Measurements from ENCODE around the gene CNBD2.
"Not testable (repeated sequence)": the region's sequence is repeated elsewhere in the genome, so short reads cannot be mapped to it uniquely, and the experiment has no call there.

CNBD2 gene

DNA sequence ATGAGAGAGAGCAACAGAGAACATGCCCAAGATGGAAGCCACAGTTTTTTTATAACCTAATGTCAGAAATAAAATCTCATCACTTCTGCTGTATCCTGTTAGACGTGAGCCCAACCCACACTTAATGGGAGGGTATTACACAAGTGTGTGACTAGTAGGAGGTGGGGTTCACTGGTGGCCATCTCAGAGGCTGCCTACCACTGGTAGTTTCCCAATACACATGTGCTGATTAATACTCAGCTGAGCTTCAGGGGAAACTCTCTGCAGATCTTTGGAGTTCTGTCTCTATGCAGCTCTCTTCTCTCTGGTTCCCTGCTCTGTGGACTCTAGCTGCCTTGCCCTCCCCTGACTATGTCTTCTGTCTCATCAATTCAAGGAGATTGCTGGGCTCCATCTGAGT is 35.7 kb downstream of the CNBD2 start:
- DNase-seq (ENCODE audit: insufficient read length) (no peak), FAIRE-seq (no peak)
- TF ChIP-seq POLR2A (IDR thresholded peaks at IDR 0.05; ENCODE audit: low read depth, low read length) = no peak
- TF ChIP-seq TAF1 (IDR thresholded peaks at IDR 0.05; ENCODE audit: borderline replicate concordance, low read depth, low read length) = no peak
- no peak for TF ChIP-seq POLR2AphosphoS5 (IDR thresholded peaks at IDR 0.05; ENCODE audit: low read depth, low read length)

DNA sequence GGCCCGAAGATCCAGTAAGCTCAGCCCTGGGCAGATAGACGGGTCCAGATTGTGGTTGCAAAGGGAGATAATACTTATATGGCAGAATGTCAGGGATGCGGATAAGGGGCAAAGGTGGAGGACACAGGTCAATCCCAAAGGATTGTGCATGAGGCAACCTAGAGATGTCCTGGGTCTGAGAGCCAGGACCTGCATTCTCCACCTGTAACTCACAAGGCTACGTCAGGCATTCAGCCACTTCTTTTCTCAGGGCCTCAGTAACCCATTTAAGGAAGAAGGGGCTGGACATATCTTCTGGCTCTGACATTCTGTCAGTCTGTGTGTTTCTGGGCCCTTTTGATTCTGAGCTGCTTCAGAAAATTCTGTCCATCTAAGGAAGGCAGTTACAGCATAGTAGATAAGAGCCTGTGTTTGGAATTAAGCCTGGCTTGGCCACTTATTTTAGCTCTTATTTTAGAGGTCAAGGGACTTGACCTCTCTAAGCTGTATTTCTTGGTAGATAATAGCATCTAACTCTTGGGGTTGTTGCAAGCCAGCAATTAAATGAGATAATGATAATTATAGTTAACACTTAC is 40.2 kb downstream of the CNBD2 start:
- no peak for FAIRE-seq
- no peak for TF ChIP-seq TAF1 (IDR thresholded peaks at IDR 0.05; ENCODE audit: borderline replicate concordance, low read depth, low read length)
- TF ChIP-seq POLR2AphosphoS5 (IDR thresholded peaks at IDR 0.05; ENCODE audit: low read depth, low read length) = no peak
- no peak for TF ChIP-seq POLR2A (IDR thresholded peaks at IDR 0.05; ENCODE audit: low read depth, low read length)
- DNase-seq (ENCODE audit: insufficient read length) = no peak

DNA sequence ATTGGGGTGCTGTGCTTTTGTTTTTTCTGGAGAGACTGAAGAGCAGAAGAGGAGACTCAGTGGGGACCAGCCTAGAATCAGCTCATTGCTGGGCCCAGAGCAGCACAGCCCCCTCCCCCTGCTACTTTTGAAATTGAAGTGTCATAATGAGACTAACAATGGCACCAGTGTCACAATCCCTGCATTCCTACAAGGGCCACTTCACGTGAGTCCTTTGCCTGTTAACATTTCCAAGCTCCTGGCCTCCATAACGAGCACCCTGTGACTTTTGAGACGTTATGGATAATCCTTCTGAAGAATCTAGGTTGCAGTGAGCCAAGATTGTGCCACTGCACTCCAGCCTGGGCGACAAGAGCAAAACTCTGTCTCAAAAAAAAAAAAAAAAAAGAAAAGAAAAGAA is 41.7 kb downstream of the CNBD2 start:
- FAIRE-seq = no peak
- TF ChIP-seq POLR2A (IDR thresholded peaks at IDR 0.05; ENCODE audit: low read depth, low read length) = no peak
- no peak for TF ChIP-seq TAF1 (IDR thresholded peaks at IDR 0.05; ENCODE audit: borderline replicate concordance, low read depth, low read length)
- TF ChIP-seq POLR2AphosphoS5 (IDR thresholded peaks at IDR 0.05; ENCODE audit: low read depth, low read length) = no peak
- DNase-seq (ENCODE audit: insufficient read length) = no peak

DNA sequence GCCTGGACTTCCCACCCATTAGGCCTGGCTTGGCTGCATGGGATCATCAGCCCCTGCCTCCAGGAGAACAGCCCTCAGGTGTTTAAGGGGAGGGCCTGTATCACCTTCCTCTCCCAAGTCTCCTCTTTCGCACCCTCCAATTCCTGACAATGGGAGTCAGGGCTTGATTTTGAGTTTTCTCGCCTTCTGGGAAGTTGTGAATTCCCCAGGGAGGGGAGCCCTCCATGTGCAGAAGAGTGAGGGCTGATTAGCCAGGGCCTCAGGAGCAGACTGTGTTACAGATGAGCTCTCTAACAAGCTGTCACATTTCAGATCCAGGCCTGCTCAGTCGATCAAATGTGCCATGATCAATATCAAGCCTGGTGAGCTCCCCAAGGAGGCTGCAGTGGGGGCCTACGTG is 42.4 kb downstream of the CNBD2 start:
- TF ChIP-seq POLR2AphosphoS5 (IDR thresholded peaks at IDR 0.05; ENCODE audit: low read depth, low read length) = no peak
- DNase-seq (ENCODE audit: insufficient read length) (no peak), FAIRE-seq (no peak)

DNA sequence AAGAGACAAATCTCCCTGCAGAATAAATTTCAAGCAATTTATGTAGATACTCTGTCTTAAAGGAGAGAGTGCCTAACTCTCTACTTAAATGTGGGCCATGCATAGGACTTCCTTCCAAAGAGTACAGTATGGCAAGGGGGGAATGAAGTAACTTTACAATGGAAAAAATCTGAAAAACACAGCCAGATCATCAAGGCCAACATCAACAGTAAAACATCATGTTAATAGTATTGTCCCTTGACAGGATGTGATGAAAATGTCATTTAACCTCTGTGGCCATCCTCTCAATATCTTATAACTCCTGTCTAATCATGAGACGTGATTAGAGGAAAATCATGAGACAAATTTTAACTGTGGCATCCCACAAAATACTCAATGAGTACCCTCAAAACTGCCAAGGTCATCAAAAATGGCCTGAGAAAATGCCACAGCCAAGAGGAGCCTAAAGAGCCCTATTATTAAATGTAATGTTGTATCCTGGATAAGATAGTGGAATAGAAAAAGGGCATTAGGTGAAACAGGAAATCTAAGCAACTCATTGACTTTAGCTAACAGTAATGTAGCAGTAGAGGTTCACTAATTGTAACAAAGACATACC is 47.5 kb downstream of the CNBD2 start:
- FAIRE-seq (no peak), DNase-seq (ENCODE audit: insufficient read length) (no peak)
- TF ChIP-seq POLR2AphosphoS5 (IDR thresholded peaks at IDR 0.05; ENCODE audit: low read depth, low read length) (no peak), POLR2A (IDR thresholded peaks at IDR 0.05; ENCODE audit: low read depth, low read length) (no peak), TAF1 (IDR thresholded peaks at IDR 0.05; ENCODE audit: borderline replicate concordance, low read depth, low read length) (no peak)

DNA sequence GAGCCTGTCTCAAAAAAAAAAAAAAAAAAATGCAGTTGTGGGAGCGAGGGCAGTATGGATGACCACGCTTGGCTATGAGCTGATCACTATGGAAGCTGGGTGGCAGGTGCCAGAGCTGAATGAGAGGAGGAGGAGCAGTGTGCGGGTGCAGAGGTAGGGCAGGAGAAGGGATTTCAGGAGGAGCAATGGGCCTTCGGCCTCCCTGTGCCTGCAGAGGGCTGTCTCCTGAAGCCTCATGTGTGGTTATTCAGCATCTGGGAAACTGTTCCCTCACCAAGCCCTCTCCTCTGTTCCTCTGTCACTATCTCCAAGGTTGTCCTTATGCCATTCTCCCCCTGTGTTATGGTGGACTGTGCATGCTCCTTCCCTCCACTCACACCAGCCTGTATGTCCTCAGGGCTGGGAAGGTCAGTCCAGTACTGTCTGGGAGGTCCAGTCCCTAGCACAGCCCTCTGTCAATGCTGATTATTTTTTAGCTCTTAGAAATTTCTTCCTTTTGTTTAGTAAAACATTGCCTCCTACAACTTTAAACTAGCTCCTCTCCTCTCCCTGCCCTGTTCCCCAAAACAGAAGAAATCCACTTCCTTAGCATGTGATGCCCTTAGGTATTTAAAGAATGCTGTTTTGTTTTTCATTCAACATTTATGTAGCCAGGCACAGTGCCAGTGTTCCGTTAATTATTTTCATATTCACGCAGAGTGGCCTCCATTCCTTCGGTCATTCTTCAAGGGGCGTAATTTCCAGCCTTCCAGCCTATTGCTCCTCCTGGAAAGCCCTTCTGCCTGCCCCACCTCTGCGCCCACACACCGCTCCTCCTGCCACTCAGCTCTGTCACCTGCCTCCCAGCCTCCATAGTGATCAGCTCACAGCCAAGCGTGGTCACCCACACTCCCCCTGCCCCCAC is 48.9 kb downstream of the CNBD2 start:
- DNase-seq (ENCODE audit: insufficient read length) = no peak
- no peak for FAIRE-seq
- no peak for TF ChIP-seq POLR2AphosphoS5 (IDR thresholded peaks at IDR 0.05; ENCODE audit: low read depth, low read length)
- TF ChIP-seq TAF1 (IDR thresholded peaks at IDR 0.05; ENCODE audit: borderline replicate concordance, low read depth, low read length) = no peak
- TF ChIP-seq POLR2A (IDR thresholded peaks at IDR 0.05; ENCODE audit: low read depth, low read length) = no peak

DNA sequence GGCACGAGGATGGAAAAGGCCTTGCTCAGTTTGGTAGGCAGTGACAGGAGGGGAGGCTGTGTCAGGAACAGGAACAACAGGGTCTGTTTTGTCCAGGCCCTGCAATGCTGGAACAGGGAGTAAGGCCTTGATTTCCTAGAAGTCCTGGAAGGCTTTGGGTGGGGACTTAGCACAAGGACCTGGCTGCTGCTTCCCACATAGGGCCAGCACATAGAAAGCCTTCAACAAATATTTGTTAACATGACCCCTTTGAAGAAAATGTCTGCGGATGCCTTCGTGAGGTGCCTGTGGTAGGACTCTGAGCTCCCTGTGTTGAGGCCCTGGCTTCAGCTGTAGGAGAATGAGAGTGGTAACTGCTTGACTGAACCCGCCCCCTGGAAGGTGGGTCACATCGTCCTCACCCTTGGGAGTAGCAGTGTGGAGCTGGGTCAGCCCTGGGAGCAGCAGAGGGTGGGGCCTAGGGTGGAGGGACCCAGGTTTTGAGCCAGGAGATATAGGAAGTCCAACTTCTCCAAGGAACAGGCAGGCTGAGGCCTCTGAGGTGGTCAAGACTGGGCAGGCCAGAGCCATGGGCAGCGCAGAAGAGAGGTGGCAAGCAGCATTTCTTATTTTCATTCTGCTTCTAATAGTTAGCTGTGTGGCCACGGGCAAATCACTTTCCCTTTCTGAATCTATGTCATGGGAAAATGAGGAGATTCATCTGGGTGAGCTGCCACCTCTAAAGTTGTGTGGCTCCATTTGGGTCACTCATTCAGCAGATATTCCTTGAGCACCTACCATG is 50.0 kb downstream of the CNBD2 start:
- no peak for FAIRE-seq
- DNase-seq (ENCODE audit: insufficient read length) = no peak
- TF ChIP-seq POLR2A (IDR thresholded peaks at IDR 0.05; ENCODE audit: low read depth, low read length) = no peak
- TF ChIP-seq POLR2AphosphoS5 (IDR thresholded peaks at IDR 0.05; ENCODE audit: low read depth, low read length) = no peak
- no peak for TF ChIP-seq TAF1 (IDR thresholded peaks at IDR 0.05; ENCODE audit: borderline replicate concordance, low read depth, low read length)

DNA sequence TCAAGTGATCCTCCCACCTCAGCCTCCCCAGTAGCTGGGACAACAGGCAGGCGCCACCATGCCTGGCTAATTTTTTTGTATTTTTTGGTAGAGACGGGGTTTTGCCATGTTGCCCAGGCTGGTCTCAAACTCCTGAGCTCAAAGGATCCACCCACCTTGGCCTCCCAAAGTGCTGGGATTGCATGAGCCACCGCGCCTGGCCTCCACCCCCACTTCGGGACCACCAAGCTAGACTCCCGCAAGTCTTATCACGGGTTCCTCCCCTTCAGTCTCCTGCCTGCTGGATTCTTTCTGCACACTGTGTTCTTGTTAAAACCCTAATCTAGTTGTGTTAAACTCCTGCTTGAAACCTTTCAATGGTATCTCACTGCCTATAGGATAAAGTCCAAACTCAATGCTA is 57.7 kb downstream of the CNBD2 start:
- DNase-seq (ENCODE audit: insufficient read length); FAIRE-seq: not testable (repeated sequence)

DNA sequence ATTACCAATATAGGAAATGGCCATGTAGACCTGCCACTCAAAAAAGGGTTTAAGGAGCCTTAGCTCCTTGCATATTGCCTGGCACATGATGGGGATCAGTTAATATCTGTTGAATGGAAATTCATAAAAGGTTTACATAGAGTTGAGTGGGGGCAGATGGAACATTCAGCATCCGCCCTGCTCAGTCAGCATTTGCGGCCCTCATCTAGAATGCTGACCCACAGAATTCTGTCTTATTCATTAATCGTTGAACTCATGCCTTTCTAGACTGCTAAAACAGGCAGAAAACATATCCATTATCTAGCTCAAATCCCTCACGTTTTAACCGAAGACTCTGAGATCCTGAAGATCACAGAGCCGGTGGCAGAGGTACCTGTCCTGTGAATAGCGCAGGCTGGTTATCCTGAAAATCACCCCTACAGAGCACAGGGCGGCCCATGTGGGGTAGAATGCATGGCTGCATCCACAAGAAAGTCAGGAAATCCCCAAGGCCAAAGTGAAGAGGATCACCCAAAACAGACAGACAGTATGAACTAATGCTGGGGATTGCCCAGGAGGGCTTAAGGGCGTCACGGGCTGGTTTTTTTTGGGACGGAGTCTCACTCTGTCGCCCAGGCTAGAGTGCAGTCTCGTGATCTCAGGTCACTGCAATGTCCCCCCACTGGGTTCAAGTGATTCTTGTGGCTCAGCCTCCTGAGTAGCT is 59.9 kb downstream of the CNBD2 start:
- FAIRE-seq (no peak), DNase-seq (ENCODE audit: insufficient read length) (no peak)
- TF ChIP-seq POLR2A (IDR thresholded peaks at IDR 0.05; ENCODE audit: low read depth, low read length) = no peak
- TF ChIP-seq POLR2AphosphoS5 (IDR thresholded peaks at IDR 0.05; ENCODE audit: low read depth, low read length) = no peak
- no peak for TF ChIP-seq TAF1 (IDR thresholded peaks at IDR 0.05; ENCODE audit: borderline replicate concordance, low read depth, low read length)

DNA sequence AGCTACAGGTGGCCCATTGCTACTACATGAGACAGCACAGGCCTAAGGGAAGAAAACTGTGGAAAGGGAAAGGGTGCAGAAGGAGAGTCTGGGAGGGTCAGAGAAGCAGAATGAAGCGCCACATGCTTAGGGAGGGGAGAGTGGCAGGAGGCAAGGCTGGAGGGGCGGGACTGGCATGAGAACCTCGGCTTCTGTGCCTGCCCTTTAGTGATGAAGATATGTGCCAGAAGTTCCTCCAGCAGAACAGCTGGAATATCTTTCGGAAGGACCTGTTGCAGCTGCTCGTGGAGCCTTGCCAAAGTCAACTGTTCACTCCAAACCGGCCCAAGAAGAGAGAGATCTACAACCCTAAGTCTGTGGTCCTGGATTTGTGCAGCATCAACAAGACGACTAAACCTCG is 61.8 kb downstream of the CNBD2 start:
- no peak for DNase-seq (ENCODE audit: insufficient read length)
- FAIRE-seq = no peak
- TF ChIP-seq POLR2A (IDR thresholded peaks at IDR 0.05; ENCODE audit: low read depth, low read length) (no peak), TAF1 (IDR thresholded peaks at IDR 0.05; ENCODE audit: borderline replicate concordance, low read depth, low read length) (no peak), POLR2AphosphoS5 (IDR thresholded peaks at IDR 0.05; ENCODE audit: low read depth, low read length) (no peak)

DNA sequence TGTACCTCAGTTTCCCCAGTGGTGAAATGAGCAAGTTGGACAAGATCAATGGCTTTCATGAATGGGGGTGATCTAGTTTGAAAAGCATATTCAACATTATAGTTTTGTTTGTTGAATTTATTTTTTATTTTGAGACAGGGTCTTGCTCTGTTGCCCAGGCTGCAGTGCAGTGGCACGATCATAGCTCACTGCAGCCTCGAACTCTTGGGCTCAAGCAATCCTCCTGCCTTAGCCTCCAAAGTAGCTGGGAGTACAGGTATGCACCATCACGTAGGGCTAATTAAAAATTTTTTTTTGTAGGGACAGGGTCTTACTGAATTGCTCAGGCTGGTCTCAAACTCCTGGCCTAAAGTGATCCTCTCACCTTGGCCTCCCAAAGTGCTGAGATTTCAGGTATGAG is 63.4 kb downstream of the CNBD2 start:
- FAIRE-seq = no peak
- DNase-seq (ENCODE audit: insufficient read length) = no peak
- TF ChIP-seq TAF1 (IDR thresholded peaks at IDR 0.05; ENCODE audit: borderline replicate concordance, low read depth, low read length) (no peak), POLR2AphosphoS5 (IDR thresholded peaks at IDR 0.05; ENCODE audit: low read depth, low read length) (no peak), POLR2A (IDR thresholded peaks at IDR 0.05; ENCODE audit: low read depth, low read length) (no peak)

Data from GM12892 (cell line).